Breast epithelium (tissue), 4 donors: ENCODE data around the gene MRTFB. TPM values are rescaled to one million over a fixed set of nuclear protein-coding genes. Genes with fewer than 3 reads are reported as not detected.

Source experiments
- DNase-seq, 2 donors: peaks; one replicate each; pipeline ENCODE4 v3.0.0-alpha.2; 2019; ENCODE audit warnings: low spot score in 2 of 2
- H3K27ac ChIP-seq, 2 donors: fragments of 200-600 bp; sonication (generic) in 1 of 2; one replicate each; pipeline ENCODE4 v1.5.1; 2016 to 2019; ENCODE audit warnings: mild to moderate bottlenecking in 1 of 2
- H3K27me3 ChIP-seq, 2 donors: fragments of 200-600 bp; sonication (generic) in 1 of 2; one replicate each; pipeline versions ENCODE4 v1.5.1 to v1.6.0; 2017 to 2019; ENCODE audit warnings: control low read depth in 1 of 2, mild to moderate bottlenecking in 1 of 2
- H3K36me3 ChIP-seq: fragments of 200-600 bp; one replicate; pipeline ENCODE4 v1.5.1; 2019
- H3K4me1 ChIP-seq, 2 donors: fragments of 200-600 bp; sonication (generic); one replicate each; pipeline ENCODE4 v1.5.1; 2016 to 2019; ENCODE audit warnings: control low read depth in 1 of 2
- H3K4me3 ChIP-seq, 3 donors: fragments of 200-600 bp; sonication (generic); 1 replicate in 2 of 3; 2 replicates in 1 of 3; pipeline ENCODE4 v1.5.1; 2016 to 2019; ENCODE audit warnings: mild to moderate bottlenecking in 3 of 3, moderate library complexity in 2 of 3
- H3K9me3 ChIP-seq, 2 donors: fragments of 200-600 bp; sonication (generic) in 1 of 2; one replicate each; pipeline ENCODE4 v1.5.1; 2016 to 2019; ENCODE audit warnings: control low read depth in 1 of 2
- POLR2A ChIP-seq: fragments of 450-650 bp; IDR thresholded peaks from one replicate; pipeline ENCODE4 v1.6.1; 2016; ENCODE audit warnings: antibody characterized with exemption, mild to moderate bottlenecking, moderate library complexity
- POLR2AphosphoS5 ChIP-seq, 3 donors: sonication (generic); formaldehyde crosslinking; IDR thresholded peaks; one replicate each; pipeline ENCODE4 v1.6.1; 2017; ENCODE audit warnings: antibody characterized with exemption in 3 of 3
- intact Hi-C: fragments of 100-400 bp; cut with DNase I; formaldehyde crosslinking; loops from one replicate; pipeline ENCODE4 v1.15.1; 2023; ENCODE audit warnings: low total_unique reads
- total RNA-seq, 3 donors: library from RNA; depleted of rRNA; stranded (reverse); fragments of >200 nt; gene quantifications; one replicate each; pipeline ENCODE4 v1.1.0, GENCODE V29; 2016
- TF ChIP-seq, protein P1 (sequence below), 3 donors: fragments of 450-650 bp; IDR thresholded peaks; one replicate each; pipeline ENCODE4 v1.5.1; 2016 to 2017; ENCODE audit warnings: antibody characterized with exemption in 3 of 3, mild to moderate bottlenecking in 3 of 3, moderate library complexity in 3 of 3

Gene MRTFB
- total RNA-seq, 3 donors from 2014 or later, result 49.9 to 115 (median 83.6) TPM

DNA sequence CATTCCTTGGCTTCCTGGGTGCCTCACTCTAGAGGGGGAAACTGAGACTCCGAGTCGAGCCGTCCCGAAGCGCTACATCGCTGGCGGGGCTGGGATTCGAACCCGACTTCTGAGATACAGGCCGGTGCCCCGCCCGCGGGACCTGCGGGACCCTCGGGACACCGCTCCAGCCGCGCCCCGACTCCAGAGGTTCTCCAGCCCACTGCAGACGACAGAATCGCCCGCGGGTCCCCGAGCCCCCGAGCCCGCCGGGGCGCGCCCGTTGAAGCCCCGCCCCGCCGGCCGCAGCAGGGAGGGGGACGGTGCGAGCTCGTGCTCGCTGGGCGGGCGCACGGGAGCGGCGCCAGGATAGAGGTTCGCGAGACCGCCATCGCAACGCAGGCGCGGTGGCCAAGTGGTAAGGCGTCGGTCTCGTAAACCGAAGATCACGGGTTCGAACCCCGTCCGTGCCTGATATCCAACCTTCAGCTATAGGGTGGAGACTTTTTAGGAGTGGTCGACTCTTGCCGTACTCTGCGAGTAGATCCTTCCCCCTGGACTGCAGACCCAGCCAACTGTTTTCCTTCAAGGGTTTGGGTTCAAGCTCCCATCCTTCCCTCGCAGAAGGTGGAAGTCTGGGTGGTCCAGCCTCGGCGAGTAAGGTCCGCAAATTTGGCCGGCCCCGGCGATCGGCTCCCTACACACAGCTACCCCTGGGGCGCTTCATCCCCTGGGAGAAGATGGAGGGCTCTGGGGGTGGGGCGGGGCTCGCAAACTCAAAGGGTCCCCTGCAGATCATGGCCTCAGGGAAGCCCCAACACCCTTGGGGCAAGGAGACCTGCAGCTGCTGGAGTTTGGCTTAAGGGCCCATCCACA lies 214.6 kb downstream of the MRTFB start:
- TF ChIP-seq POLR2A (no peak), POLR2AphosphoS5 (IDR thresholded peaks at IDR 0.05) (peak; percentile 68 to 88 (median 71))
- TF ChIP-seq, protein P1, sequence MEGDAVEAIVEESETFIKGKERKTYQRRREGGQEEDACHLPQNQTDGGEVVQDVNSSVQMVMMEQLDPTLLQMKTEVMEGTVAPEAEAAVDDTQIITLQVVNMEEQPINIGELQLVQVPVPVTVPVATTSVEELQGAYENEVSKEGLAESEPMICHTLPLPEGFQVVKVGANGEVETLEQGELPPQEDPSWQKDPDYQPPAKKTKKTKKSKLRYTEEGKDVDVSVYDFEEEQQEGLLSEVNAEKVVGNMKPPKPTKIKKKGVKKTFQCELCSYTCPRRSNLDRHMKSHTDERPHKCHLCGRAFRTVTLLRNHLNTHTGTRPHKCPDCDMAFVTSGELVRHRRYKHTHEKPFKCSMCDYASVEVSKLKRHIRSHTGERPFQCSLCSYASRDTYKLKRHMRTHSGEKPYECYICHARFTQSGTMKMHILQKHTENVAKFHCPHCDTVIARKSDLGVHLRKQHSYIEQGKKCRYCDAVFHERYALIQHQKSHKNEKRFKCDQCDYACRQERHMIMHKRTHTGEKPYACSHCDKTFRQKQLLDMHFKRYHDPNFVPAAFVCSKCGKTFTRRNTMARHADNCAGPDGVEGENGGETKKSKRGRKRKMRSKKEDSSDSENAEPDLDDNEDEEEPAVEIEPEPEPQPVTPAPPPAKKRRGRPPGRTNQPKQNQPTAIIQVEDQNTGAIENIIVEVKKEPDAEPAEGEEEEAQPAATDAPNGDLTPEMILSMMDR (IDR thresholded peaks at IDR 0.05), result peak in 1 of 3 donors; percentile 8
- Histone ChIP-seq H3K9me3 (peaks cover 11 to 18% of the 10 kb centered on the region in 2 donors), H3K36me3 (no peaks in the 10 kb centered on the region), H3K27me3 (no peaks in the 10 kb centered on the region), H3K4me3 (peak overlapping the region; percentile 76 to 87 (median 83)), H3K27ac (peak overlapping the region; percentile 83 to 89), H3K4me1 (peaks cover 0 to 6% of the 10 kb centered on the region in 2 donors)
- intact Hi-C loops, result no loop called here
- peak; percentile 89 to 95 for DNase-seq

DNA sequence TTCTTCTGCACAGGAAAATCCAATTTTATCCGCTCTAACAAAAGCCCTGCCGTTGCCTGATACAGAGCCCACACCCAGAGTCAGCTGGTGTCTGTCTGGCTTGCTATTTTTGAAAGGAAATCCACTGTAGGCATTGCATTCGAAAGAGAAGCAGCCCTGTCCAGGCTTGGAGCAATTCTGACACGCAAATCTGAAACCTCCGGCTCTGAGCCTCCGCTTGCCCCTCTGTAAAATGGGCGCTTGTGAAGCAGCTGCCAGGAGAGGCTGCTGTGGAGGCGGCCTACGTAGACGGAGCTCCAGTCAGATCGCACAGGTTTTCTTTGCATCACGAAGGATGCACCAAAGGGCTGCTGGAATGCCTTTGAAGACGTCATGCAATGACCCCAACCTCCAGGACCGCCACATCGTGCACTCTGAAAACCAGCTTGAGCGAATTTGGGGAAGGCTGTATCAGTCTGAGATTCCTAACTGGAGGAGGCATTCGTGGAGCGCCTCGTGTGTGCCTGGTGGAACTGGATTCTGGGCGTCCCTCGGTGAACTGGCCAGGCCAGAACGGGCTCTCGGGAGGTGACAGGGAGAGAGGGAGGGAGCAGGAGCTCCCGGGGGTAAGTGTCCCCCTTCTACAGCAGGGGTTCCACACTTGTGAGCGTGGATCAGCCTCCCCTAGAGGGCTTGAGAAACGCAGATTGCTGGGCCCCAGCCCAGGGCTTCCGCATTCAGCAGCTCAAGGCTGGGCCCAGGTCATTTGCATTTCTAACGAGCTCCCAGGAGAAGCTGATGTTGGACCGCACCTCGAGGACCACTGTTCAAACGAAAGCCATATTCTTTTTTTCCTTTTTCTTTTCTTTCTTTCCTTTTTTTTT lies 215.5 kb downstream of the MRTFB start:
- no peak for DNase-seq
- intact Hi-C loops, result no loop called here
- TF ChIP-seq POLR2A, result no peak
- TF ChIP-seq, protein P1 (IDR thresholded peaks at IDR 0.05), result no peak
- no peak for TF ChIP-seq POLR2AphosphoS5 (IDR thresholded peaks at IDR 0.05)
- Histone ChIP-seq H3K4me1 (peaks cover 0 to 6% of the 10 kb centered on the region in 2 donors), H3K27me3 (no peaks in the 10 kb centered on the region), H3K9me3 (peaks cover 11 to 18% of the 10 kb centered on the region in 2 donors), H3K36me3 (no peaks in the 10 kb centered on the region), H3K4me3 (peak overlapping the region; percentile 76 to 87 (median 83)), H3K27ac (peak overlapping the region; percentile 83 to 89)

DNA sequence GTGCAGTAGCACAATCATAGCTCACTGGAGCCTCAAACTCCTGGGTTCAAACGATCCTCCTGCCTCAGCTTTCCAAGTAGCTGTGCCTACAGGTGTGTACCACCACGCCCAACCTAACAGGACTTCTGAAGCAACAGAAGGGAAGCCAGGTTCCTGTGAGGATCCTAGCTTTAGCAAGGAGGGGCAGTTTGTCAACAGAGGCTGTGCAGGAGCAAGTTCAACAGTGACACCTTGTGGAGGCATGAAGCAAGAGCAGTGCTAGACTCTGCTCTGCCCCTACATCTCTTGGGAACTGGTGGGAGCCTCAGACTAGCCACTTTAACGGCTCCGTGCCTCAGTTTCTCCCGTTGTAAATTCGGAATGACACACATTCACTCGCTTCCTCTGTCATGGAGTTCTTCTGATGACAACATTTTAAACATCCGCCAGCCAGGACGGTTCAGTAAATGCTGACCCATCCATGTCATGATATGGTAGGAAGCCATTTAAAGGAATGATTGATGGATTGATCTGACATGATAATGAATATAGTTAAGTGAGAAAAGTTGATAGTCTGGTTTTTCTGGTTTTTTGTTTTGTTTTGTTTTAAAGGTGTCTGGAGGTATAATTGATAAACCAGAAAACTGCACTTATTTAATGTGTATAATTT lies 218.7 kb downstream of the MRTFB start:
- DNase-seq, result no peak
- peaks cover 11 to 18% of the 10 kb centered on the region in 2 donors for H3K9me3 ChIP-seq
- H3K4me3 ChIP-seq, result no peak overlapping the region

DNA sequence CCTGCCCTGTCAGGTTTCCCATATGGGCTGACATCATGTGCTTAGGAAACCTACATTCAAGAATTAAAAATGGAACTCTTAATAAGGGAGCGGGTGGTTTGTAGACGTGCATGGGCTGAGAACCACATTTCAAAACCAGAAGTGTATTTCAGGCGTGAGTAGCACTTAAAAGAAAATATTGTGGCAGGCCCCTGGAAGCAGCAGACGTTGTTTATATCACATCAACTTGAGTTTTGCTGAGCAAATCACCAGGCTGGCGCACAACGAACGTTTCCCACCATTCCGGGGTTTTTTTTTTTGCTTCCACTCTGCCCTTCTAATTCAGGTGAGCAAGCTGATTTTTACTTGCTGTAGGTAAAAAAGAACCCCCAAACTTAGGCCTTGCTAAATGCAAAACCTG lies 220.2 kb downstream of the MRTFB start:
- H3K4me3 ChIP-seq, result no peak overlapping the region
- no peak for TF ChIP-seq POLR2AphosphoS5 (IDR thresholded peaks at IDR 0.05)
- TF ChIP-seq, protein P1 (IDR thresholded peaks at IDR 0.05), result no peak
- TF ChIP-seq POLR2A, result no peak
- no peak overlapping the region for H3K27ac ChIP-seq
- H3K27me3 ChIP-seq, result no peaks in the 10 kb centered on the region
- intact Hi-C loops, result no loop called here
- H3K9me3 ChIP-seq, result peaks cover 11 to 18% of the 10 kb centered on the region in 2 donors
- H3K4me1 ChIP-seq, result no peaks in the 10 kb centered on the region
- no peaks in the 10 kb centered on the region for H3K36me3 ChIP-seq
- DNase-seq, result no peak

More for the DNA sequence above, 218.7 kb downstream of the MRTFB start:
- peaks cover 0 to 1% of the 10 kb centered on the region in 2 donors for H3K4me1 ChIP-seq
- H3K27me3 ChIP-seq, result no peaks in the 10 kb centered on the region
- H3K27ac ChIP-seq, result no peak overlapping the region
- intact Hi-C loops, result no loop called here
- no peaks in the 10 kb centered on the region for H3K36me3 ChIP-seq
- TF ChIP-seq, protein P1 (IDR thresholded peaks at IDR 0.05), result peak in 2 of 3 donors; percentile 9 to 15
- TF ChIP-seq POLR2AphosphoS5 (IDR thresholded peaks at IDR 0.05) (no peak), POLR2A (no peak)
